ENCODE data around the gene GNB2. TPM values are rescaled to one million over a fixed set of nuclear protein-coding genes. Genes with fewer than 3 reads are reported as not detected.

GNB2 gene
- total RNA-seq, 2 experiments from 2014 or later: 263 to 266 TPM

Other genes starting within 250 kb of the GNB2 start
- 1 to 10 TPM; 2.7 to 3.0 TPM for gene ZCWPW1, start 245.0 kb upstream of the GNB2 start, total RNA-seq
- gene MEPCE, start 243.9 kb upstream of the GNB2 start, total RNA-seq: 10 to 100 TPM; 36.7 to 40.1 TPM
- 100 to 1,000 TPM; 100 to 101 TPM for gene PPP1R35, start 237.2 kb upstream of the GNB2 start, total RNA-seq
- gene SPACDR, start 209.5 kb upstream of the GNB2 start, total RNA-seq: 1 to 10 TPM; 4.0 to 4.3 TPM
- 100 to 1,000 TPM; 133 to 136 TPM for gene TSC22D4, start 194.5 kb upstream of the GNB2 start, total RNA-seq
- gene NYAP1, start 189.8 kb upstream of the GNB2 start, total RNA-seq: under 1 TPM; 0.05 to 0.13 TPM
- gene AGFG2, start 134.5 kb upstream of the GNB2 start, total RNA-seq: 10 to 100 TPM; 53.9 to 59.8 TPM
- gene SAP25, start 99.8 kb upstream of the GNB2 start, total RNA-seq: 10 to 100 TPM; 29.1 to 30.0 TPM
- gene LRCH4, start 87.6 kb upstream of the GNB2 start, total RNA-seq: 100 to 1,000 TPM; 199 to 204 TPM
- 1 to 10 TPM; 1.8 to 2.7 TPM for gene FBXO24, start 87.4 kb upstream of the GNB2 start, total RNA-seq
- gene PCOLCE, start 71.4 kb upstream of the GNB2 start, total RNA-seq: 10 to 100 TPM; 16.0 to 18.7 TPM
- gene MOSPD3, start 61.2 kb upstream of the GNB2 start, total RNA-seq: 10 to 100 TPM; 47.2 to 53.3 TPM
- 1 to 10 TPM; 8.8 to 9.2 TPM for gene TFR2, start 32.2 kb upstream of the GNB2 start, total RNA-seq
- gene ACTL6B, start 17.3 kb upstream of the GNB2 start, total RNA-seq: not detected
- 10 to 100 TPM; 43.4 to 47.4 TPM for gene GIGYF1, start 20.5 kb downstream of the GNB2 start, total RNA-seq
- gene POP7, start 32.4 kb downstream of the GNB2 start, total RNA-seq: 10 to 100 TPM; 32.5 to 35.2 TPM
- not detected for gene EPO, start 46.7 kb downstream of the GNB2 start, total RNA-seq
- gene ZAN, start 59.9 kb downstream of the GNB2 start, total RNA-seq: not detected
- gene EPHB4, start 153.8 kb downstream of the GNB2 start, total RNA-seq: under 1 TPM; 0.60 TPM
- 10 to 100 TPM; 34.0 to 36.3 TPM for gene SLC12A9, start 179.0 kb downstream of the GNB2 start, total RNA-seq
- 10 to 100 TPM; 28.9 to 30.1 TPM for gene TRIP6, start 193.6 kb downstream of the GNB2 start, total RNA-seq
- 100 to 1,000 TPM; 202 to 205 TPM for gene SRRT, start 201.4 kb downstream of the GNB2 start, total RNA-seq
- 1 to 10 TPM; 2.1 to 3.0 TPM for gene UFSP1, start 216.0 kb downstream of the GNB2 start, total RNA-seq
- gene ACHE, start 222.1 kb downstream of the GNB2 start, total RNA-seq: under 1 TPM in 1 of 2 experiments, not detected in 1; 0.13 TPM